ENCODE measurements around the gene GPHN.

The GPHN gene

DNA sequence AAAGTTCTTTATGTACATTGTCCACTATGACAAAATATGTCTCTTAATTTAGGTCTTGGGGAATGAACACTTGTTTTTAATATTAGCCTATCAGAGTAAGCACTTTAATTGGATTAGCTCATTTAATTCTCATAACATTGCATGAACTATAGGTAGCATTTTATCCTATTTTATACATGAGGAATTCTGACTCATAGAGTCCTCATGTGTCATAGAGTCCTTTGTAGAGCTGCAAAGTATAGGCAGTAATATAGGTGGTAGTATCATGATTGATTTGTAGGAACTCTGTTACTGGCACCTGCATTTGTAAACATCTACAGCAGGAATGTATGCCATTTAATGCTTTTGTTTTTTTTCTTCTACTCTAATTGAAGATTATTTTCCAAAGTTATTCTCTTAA, 96.0 kb downstream of the GPHN start:
- DNase-seq: no peak

DNA sequence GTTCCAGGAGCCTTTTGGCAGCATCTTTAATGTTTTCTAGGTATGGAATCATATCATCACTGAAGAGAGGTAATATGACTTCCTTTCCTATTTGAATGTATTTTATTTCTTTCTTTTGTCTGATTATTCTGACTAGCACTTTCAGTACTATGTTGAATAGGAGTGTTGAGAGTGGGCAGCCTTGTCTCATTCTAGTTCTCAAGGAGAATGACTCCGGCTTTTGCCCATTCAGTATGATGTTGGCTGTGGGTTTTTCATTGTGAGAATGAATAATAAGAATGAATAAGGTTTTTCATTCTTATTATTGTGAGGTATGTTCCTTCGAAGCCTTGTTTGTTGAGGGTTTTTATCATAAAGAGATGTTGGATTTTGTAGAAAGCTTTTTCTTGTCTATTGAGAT, 98.9 kb downstream of the GPHN start:
- DNase-seq: no peak

DNA sequence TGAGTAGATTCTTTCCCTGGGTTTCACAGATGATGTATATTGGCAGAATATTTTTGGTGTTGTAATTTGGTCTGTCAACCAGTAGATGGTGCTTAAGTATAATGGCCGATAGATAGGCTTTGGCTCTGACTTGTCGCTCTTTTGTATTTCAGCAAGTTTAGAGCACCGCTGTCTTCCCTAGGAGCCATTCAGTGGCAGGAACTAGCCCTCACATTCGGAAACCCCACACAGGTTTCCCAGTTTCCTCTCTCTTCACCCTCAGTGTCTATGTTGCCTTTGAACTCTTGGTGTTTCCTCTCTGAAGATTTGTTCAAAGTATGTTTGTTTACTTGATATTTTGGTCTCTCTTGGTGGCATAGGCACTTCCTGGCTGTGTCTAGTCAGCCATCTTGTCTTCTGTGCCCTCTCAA, 102.2 kb downstream of the GPHN start:
- no peak for DNase-seq

DNA sequence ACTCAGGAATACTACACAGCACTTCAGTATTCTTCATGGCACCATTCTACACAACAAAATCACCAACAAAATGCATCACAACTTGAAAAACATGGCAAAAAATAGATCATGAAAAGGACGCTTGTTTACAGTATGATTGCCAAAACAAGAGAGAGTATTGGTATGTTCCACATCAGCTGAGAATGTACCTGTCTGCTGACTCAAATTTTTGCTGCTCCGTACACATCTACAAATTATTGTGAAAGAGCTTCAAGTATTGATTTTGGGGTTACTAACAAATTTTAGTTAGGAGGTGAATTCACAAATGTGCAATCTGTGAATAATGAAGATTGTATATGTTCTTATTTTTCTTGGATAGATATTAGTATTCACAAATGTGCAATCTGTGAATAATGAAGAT, 105.4 kb downstream of the GPHN start:
- DNase-seq: no peak

DNA sequence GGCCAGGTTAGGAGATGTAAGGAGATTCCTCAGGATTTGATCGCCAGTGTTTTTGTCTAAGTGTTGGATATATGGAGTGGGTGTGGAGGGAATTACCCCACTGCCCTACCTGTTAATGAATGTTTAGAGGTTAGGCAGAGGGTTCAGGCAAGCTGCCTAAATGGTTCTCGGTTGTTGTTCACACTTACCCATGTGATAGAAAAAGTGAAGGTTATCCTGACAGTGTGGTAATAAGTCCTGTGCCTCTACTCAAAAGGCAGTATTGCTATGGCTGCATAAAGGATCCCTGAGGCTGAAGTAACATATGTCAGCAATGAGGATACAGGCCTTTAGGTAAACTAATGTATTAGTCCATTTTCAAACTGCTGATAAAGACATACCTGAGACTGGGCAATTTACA, 112.0 kb downstream of the GPHN start:
- no peak for DNase-seq

DNA sequence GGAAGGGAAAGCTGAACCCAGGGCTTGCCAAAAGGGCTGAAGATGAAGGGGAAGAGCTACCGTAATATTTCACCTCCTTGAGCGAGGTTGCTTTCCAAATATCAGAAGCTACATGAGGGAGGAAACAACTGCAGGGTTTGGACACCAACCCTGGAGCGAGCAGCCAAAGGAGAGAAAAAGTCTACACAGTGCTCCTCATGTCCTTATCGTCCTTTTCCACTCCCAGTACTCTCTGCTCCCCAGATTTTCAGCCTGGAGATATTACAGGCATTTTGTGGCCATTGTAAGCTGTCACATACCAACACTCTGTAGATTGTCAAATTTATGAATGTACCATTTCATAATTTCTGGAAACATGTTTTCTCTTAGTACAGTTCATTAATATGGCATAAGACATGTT, 115.9 kb downstream of the GPHN start:
- no peak for DNase-seq

DNA sequence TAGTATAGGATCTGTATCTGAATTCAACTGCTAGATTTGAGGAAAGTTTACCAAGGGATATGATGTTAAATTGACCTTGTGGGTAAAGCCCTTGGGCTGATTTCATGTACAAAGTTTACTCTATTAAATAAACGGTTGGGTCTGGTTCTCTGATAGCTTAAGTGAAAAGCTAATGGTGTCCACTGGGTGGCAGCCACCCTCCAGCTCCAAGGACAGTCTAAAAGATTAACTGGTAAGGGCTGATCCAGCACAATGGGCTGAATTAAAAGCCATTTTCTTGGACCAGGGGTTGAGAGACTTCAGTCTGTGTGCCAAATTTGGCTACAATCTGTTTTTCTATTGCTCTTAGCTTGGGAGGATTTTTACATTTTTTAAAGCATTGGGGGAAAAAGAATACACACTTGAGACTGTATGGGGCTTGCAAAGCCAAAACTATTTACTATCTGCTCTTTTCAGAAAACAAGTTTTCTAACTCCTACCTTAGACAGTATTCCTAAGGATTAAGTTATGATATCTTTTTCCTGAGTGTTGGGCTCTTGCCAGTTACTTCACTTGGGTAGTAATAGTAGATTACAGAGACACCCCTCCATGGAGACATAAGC, 116.5 kb downstream of the GPHN start:
- peak in 1 of 2 experiments; percentile 15 for DNase-seq

DNA sequence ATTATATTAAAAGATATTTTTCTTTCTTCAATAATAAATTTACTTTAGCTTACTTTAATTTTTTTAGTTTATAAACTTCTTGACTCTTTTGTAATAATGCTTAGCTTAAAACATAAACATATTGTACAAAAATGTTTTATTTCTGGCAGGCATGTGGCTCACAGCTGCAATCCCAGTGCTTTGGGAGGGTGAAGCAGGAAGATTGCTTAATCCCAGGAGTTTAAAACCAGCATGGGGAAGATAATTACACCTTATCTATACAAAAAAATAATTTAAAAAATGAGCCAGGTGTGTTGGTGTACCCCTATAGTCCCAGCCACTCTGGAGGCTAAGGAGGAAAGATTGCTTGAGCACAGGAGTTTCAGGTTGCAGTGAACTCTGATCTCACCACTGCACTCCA, 120.7 kb downstream of the GPHN start:
- DNase-seq: no peak

DNA sequence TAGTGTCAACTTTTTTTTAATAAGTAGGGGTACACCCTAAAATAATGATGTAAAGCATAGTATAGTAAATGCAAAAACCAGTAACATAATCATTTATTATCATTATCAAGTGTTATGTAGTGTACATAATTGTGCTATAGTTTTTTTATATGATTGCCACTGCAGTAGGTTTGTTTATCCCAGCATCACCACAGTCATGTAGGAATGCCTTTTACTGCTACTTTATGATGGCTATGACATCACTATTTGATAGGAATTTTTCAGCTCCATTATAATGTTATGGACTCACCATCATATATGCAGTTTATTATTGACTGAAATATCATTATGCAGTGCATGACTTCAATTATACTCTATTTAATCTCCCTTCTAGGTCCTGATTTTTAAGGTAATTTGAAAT, 121.6 kb downstream of the GPHN start:
- DNase-seq: no peak

DNA sequence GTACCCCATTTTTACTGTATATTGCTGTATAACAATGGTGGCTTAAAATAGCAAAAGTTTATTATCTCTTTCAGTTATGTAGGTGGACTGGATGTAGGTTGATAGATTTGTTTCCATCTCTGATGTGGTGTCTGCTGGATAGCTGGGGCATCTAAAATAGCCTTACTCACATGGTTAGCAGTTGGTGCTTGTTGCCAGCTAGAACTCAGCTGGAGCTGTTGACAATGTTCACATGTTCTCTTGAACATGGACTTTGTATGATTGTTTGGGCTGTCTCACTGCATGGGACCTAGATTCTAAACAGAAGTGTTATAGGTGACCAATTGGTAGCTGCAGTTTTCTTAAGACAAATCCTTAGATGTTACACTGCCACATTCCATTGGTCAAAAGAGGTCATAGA, 126.9 kb downstream of the GPHN start:
- DNase-seq: no peak

DNA sequence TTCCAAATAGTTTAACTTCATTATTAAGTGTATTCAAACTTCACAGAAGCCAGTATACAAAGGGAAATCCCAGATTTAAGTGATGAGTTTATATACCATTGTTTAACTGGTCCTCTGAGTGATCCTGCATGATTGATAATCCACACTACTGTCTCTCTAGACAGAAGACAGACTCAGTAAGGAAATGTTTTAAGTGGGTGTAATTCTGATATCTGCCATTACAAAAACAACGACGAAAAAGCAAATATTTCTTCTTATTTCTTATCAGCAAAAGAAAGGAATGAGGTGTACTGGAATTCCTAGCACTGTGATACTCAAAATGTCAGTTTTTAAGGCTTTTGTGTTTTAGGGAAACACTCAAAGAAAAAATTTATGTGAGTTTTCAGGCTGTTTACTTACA, 127.5 kb downstream of the GPHN start:
- DNase-seq: no peak

DNA sequence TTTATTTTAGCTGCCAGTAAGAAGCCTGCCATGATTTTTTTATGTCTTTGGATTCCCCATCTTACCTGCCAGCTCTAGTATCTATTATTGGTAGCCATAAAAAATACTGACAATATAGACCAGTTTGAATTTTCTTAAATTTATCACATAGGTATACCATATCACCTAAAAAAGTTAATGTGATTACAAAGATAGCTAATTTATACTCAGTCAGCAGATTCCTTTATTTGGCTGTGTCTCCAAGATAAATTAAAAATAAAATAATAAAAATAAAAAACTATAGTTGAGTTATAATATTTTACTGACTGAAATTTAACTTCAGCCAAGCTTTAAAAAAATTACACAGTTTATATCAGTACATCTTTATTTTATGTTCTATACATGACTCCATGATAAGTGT, 128.3 kb downstream of the GPHN start:
- no peak for DNase-seq

DNA sequence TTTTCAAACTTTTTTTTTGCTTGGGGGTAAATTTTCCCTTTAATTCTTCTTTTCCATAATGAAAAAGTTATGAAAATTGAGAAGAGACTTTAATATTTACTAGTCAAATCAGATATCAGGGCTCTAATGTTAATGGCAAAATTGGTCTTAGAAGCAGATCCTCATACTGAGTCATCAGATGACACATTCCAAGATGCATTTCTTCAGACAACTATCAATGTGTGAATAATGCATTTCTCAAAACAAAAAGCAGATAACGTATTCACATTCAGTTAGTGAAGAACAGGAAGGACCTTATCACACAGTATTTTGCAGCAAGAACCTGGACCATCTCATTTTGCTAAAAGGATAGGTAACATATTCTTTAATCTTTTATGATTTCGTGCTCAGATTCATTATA, 130.7 kb downstream of the GPHN start:
- no peak for DNase-seq

DNA sequence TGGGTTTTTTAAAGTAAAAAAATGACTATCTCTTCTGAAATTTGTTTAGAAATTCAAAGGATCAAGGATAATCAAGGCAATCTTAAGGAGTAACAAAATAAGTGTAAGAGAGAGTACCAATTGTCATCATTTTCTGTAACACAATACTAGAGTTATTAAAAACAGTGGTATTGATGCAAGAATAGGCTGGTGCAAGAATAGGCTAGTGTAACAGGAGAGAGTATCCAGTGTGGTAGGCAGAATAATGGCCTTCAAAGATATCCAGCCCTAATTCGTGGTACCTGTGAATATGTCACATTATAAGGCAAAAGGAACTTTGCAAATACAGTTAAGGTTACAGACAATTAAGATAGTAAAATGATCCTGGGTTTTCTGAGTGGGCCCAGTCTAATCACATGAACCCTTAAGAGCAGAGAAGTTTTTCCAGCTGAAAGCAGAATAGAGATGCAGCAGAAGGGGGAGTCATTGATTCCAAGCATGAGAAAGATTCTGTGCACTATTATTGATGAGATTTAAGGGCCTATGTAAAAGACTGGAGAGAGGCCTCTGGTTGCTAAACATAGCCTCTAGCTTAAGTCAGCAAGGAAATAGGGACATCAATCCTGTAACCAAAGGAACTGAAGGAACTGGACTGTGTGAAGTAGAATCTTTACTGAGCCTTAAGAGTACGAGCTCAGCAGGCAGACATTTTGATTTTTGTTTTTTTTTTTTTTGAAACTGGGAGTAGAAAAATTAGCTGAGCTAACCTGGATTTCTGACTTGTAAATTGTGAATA, 134.1 kb downstream of the GPHN start:
- DNase-seq: no peak

DNA sequence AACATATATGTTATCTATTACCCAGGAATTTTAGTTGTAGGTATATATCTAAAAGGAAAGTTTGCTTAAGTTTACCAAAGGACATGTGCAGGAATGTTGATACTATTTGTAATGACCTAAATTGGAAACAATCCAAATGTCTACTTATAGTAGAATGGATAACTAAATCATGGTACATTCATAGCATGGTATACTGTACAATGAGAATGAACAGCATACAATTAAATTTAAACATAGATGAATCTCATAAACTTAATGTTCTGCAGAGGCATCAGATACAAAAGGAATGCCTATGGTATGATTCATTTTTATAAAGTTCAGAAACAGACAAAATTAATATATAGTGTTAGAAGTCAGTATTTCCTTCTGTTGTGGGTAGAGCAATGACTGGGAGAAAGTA, 135.4 kb downstream of the GPHN start:
- no peak for DNase-seq

DNA sequence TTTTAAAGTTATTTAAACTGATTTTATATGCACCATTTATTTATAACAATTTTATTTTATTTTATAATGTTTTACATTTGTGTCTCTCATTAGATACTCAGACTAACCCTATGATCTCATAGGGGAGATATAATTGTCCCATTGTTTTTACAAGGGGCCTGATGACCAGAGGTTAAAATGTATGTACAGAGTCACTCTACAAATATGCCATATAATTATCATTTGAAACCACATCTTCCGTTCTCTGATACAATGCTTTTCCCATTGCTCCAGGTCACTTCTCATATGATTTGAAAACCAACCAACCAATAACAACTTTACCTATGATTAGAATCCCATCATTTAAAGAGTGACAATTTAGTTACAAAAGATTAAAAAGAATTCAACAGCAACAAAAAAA, 137.8 kb downstream of the GPHN start:
- DNase-seq: no peak

DNA sequence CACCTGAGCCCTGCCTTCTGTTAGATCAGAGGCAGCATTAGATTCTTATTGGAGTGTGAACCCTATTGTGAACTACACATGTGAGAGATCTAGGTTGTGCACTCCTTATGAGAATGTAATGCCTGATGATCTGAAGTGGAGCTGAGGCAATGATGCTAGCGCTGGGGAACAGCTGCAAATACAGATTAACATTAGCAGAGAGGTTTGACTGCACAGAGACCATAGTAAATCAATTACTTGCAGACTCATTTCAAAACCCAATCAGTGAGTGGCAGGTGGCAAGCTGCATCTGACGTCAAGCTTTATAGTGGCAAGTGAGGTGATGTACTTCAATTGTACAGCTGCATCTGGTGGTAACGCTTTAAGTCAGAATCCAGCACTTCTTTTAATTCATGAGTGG, 141.6 kb downstream of the GPHN start:
- DNase-seq: no peak

DNA sequence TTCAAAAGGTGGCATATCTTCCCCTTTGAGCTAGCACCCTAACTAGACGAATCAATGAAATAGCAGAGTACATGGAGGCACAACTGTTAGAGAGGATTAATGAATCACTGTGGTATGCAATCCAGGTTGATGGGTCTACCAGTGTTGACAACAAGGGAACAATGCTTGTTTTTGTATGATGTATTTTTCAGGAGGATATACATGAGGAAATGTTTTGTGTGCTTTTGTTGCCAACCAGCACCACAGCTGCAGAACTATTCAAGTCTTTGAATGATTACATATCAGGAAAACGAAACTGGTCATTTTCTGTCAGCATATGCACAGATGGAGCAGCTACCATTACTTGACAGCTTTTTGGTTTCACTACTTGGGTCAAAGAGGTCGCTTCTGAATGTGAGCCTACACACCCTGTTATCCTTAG, 142.6 kb downstream of the GPHN start:
- DNase-seq: no peak

DNA sequence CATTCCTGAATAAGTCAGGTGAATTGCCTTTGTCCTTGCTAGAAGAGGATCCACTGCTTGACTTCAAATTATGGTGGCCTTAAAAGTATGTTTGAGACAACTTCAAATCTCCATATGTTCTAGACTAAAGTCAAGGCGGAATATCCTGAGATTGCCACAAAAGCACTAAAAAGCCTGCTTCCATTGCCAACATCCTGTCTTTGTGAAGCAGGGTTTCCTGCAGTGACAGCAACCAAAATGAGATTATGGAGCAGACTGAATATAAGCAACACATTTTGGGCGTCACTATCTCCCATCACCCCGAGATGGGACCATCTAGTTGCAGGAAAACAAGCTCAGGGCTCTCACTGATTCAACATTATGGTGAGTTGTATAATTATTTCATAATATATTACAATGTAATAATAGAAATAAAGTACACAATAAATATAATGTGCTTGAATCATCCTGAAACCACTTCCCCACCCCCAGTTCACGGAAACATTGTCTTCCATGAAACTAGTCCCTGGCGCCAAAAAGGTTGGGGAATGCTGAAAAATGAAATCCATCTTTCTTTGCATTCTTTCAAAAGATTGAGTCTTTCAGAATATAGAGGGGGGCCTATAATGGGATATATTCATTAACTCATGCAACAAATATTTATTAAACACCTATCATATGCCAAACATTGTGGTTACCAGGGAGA, 143.7 kb downstream of the GPHN start:
- DNase-seq: no peak

DNA sequence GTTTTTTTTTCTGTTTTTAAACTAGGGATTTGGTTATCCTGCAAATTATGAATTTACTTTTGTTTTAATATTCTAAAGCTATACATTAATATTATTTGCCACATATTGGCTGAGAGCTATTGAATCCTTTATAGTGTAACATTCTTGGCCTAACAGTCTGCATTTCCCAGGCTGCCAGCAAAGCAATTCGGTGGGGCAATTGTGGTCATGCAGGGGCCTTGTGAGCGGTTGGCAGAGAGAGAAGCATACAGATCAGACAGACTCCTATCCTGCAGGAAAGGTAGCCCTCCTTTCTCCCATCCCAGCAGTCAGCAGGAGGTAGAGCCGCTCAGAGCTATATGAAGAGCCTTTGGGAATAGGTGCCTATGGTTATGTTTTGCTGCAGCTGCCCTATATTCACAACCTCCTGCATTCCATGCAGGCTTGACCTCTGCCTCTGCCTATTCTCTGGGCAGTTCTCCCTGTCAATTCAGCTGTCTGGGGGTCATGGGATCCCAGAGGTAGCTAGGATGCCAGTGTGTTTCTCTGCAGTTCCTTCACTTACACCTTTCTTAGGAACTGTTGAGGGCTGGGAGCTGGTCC, 144.7 kb downstream of the GPHN start:
- DNase-seq: no peak

DNA sequence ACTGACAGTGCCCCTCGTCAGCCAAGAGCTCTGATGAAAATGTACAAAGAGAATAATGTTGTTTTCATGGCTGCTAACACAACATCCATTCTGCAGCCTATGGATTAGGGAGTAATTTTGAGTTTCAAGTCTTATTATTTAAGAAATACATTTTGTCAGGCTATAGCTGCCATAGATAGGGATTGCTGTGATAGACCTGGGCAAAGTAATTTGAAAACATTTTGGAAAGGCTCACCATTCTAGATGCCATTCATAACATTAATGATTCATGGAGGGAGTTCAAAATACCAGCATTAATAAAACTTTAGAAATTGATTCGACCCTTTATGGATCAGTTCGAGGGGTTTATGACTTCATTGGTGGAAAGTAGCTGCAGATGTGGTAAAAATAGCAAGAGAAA, 149.8 kb downstream of the GPHN start:
- no peak for DNase-seq

DNA sequence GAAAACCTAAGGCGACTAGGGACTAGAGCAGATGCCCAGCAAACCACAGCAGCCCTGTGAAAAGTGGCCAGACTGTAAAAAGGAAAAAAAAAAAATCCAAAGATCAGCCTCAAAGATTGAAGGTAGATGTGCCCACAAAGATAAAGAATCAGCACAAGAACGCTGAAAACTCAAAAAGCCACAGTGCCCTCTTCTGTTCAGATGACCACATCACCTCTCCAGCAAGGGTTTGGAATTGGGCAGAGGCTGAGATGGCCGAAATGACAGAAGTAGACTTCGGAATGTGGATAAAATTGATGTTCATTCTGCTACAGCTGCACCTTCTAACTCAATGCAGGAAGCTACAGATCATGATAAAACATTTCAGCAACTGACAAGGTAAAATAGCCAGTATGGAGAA, 154.4 kb downstream of the GPHN start:
- DNase-seq: no peak

DNA sequence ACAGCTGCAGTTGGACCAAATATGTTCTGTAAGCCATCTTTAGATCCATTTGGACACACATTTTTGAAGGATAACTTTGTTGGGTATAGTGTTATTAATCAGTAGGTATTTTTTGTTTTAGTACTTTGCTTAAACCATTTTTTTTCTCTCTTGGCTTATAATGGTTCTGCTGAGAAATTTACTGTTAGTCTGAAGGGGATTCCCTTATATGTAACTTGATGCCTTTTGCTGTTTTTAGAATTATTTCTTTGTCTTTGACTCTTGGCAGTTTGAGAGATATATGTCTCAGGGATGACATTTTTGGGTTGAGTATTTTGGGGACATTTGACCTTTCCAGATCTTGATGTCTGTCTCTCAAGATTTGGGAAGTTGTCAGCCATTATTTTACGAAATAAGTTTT, 169.8 kb downstream of the GPHN start:
- DNase-seq: no peak

DNA sequence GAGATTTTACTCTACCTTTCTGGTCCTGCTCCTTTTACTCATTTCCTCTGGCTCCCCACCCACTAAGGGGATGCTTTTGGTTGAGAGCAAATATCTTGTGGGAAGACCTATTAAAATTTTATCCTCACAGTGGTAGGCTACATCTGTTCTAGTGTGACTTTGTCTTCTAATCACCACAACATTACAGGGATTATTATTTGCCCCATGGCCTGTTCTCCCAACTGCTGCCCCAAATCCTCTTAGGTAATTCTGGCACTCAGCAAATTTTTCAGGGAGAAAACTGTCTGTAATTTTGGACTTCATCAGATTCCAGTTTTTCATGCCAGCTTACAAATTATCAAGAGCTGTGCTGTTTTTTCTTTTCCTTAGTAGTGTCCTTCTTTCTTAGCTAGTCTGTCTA, 172.3 kb downstream of the GPHN start:
- DNase-seq: no peak

Measured in NCI-H1930 (cell line).